GM12878 (cell line): ENCODE data around the gene CA11. TPM values are rescaled to one million over a fixed set of nuclear protein-coding genes. Genes with fewer than 3 reads are reported as not detected.
A peak's percentile ranks its signal among the peaks of the same experiment; 100 is the strongest.

Experiments
- ASH2L ChIP-seq: fragments of 300-600, 200-600 bp; sonication (generic); IDR thresholded peaks from 2 replicates; pipeline ENCODE4 v1.6.1; 2017; ENCODE audit warnings: low read depth, mild to moderate bottlenecking, borderline replicate concordance
- ATF2 ChIP-seq: IDR thresholded peaks from 2 replicates; pipeline ENCODE4 v1.6.1; 2012; ENCODE audit warnings: low read length, inconsistent platforms
- CTCF ChIP-seq, 3 experiments: IDR thresholded peaks in 2 of 3; conservative IDR thresholded peaks in 1 of 3; 2 replicates each; pipeline ENCODE4 v1.5.1; 2011; ENCODE audit warnings: low read depth in 3 of 3, low read length in 3 of 3, mild to moderate bottlenecking in 3 of 3, control low read depth in 2 of 3, moderate library complexity in 2 of 3, inconsistent platforms in 1 of 3, mixed read lengths in 1 of 3; ENCODE audit not compliant: control insufficient read depth in 2 of 3, insufficient read depth in 1 of 3; ENCODE audit errors: extremely low read depth in 1 of 3
- E4F1 ChIP-seq: fragments of 450-650 bp; IDR thresholded peaks from 2 replicates; pipeline ENCODE4 v1.6.1; 2018; ENCODE audit warnings: borderline replicate concordance, mild to moderate bottlenecking; ENCODE audit not compliant: partially characterized antibody
- KAT2A ChIP-seq: conservative IDR thresholded peaks from 2 replicates; pipeline ENCODE4 v1.6.1; 2011; ENCODE audit warnings: low read depth, low read length; ENCODE audit not compliant: control insufficient read depth
- NBN ChIP-seq: fragments of 450-650 bp; IDR thresholded peaks from 2 replicates; pipeline ENCODE4 v1.6.1; 2016
- RBBP5 ChIP-seq: fragments of 200-600 bp; sonication (generic); conservative IDR thresholded peaks from 2 replicates; pipeline ENCODE4 v1.6.1; 2016
- RFX5 ChIP-seq: IDR thresholded peaks from 2 replicates; pipeline ENCODE4 v1.6.1; 2011; ENCODE audit warnings: low read depth, low read length, improper control_type of control experiment
- SIN3A ChIP-seq: IDR thresholded peaks from 2 replicates; pipeline ENCODE4 v1.6.1; 2012; ENCODE audit warnings: low read depth, low read length, improper control_type of control experiment
- SIX5 ChIP-seq: IDR thresholded peaks from 2 replicates; pipeline ENCODE4 v1.6.1; 2011; ENCODE audit warnings: mild to moderate bottlenecking, low read depth, low read length, moderate library complexity; ENCODE audit not compliant: severe bottlenecking
- ZBED1 ChIP-seq: IDR thresholded peaks from 2 replicates; pipeline ENCODE4 v1.6.1; 2016; ENCODE audit warnings: borderline replicate concordance
- ZBTB40 ChIP-seq: fragments of 450-650 bp; IDR thresholded peaks from 2 replicates; pipeline ENCODE4 v1.6.1; 2016; ENCODE audit warnings: mild to moderate bottlenecking, moderate library complexity, borderline replicate concordance
- ZNF24 ChIP-seq: fragments of 450-650 bp; IDR thresholded peaks from 2 replicates; pipeline ENCODE4 v1.6.1; 2017; ENCODE audit warnings: antibody characterized with exemption, mild to moderate bottlenecking
- ZNF384 ChIP-seq: IDR thresholded peaks from 2 replicates; pipeline ENCODE4 v1.6.1; 2012; ENCODE audit warnings: low read depth, mild to moderate bottlenecking, low read length, improper control_type of control experiment, borderline replicate concordance
- ZNF592 ChIP-seq: fragments of 450-650 bp; IDR thresholded peaks from 2 replicates; pipeline ENCODE4 v1.6.1; 2017; ENCODE audit warnings: mild to moderate bottlenecking, moderate library complexity
- polyA plus RNA-seq, 11 experiments: library from polyadenylated mRNA; depleted of rRNA in 4 of 11; unstranded in 6 of 11; stranded (reverse) in 5 of 11; fragments of >200 nt; fragmentation: Nextera tagmentation in 4 of 11; fragmentation: Illumina TruSeq in 1 of 11; extraction: Ambion mirVana in 4 of 11; extraction: Trizol in 1 of 11; gene quantifications; 1 replicate in 1 of 11; 2 replicates in 10 of 11; pipeline versions ENCODE4 v1.2.1 to v1.2.3, GENCODE V29; 2011 to 2016; ENCODE audit warnings: inconsistent platforms in 2 of 11, missing spikeins in 2 of 11, low read depth in 1 of 11
- total RNA-seq, 4 experiments: library from RNA; depleted of rRNA in 3 of 4; stranded (reverse); fragments of >200 nt in 3 of 4; fragmentation: Illumina TruSeq in 1 of 4; extraction: Trizol in 1 of 4; gene quantifications; 2 replicates each; pipeline versions ENCODE4 v1.2.1 to v1.2.3, GENCODE V29; 2013 to 2021

CA11 gene
- total and polyA plus RNA-seq, 10 of the 15 experiments (the other 5 are each of a cell fraction or from before 2014, with no cell fraction given): 1.7 to 7.5 (median 2.4) TPM

DNA sequence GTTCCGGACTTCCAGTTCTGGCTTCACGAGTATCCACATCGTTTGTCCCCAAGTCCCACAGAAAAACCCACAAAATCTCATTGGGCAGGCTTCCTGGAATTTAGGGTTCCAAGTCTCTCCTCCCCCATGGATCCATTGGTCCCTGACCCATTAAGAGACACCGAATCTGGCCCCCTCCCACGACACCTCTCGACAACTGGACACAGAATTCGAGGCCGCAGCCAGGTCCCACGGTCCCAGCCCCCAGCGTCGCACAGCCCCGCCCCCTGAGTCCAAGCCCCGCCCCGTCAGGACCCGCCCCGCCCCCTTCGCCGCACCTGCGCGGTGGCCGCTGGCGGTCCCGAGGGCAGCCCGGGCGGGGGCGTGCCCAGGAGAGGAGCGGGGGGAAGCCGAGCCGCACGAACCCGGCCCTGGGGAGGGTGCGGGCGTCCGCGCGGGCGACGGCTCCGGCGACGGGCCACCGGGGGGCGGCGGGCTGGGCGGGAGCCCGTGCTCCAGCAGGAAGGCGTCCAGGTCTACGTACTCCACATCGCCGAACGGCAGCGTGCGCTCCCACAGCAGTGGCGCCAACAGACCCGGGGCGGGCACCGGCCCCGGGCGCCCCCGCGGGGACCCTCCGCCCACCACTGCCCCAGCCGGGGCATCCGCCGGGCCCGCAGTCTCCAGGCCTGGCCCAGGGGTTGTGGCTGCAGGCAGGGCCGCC lies 10.6 kb downstream of the CA11 start (continued):
- TF ChIP-seq ZBTB40 (no peak), SIX5 (no peak), ATF2 (no peak), ZNF592 (no peak), ZNF24 (0 out of 2 replicates have a peak, but pooled peaks have one; percentile 31), E4F1 (no peak), RBBP5 (no peak), CTCF (IDR thresholded peaks at IDR 0.05 in 2 of 3, conservative IDR thresholded peaks at IDR 0.05 in 1 of 3; ENCODE audit: control insufficient read depth in 2 of 3, extremely low read depth in 1 of 3, insufficient read depth in 1 of 3, low read depth in 3 of 3, low read length in 3 of 3) (no peak), NBN (no peak), RFX5 (no peak), ASH2L (no peak), KAT2A (no peak), ZNF384 (no peak), ZBED1 (no peak), SIN3A (no peak)
